Measurements from ENCODE around the gene CREB3L2.

CREB3L2 gene

DNA sequence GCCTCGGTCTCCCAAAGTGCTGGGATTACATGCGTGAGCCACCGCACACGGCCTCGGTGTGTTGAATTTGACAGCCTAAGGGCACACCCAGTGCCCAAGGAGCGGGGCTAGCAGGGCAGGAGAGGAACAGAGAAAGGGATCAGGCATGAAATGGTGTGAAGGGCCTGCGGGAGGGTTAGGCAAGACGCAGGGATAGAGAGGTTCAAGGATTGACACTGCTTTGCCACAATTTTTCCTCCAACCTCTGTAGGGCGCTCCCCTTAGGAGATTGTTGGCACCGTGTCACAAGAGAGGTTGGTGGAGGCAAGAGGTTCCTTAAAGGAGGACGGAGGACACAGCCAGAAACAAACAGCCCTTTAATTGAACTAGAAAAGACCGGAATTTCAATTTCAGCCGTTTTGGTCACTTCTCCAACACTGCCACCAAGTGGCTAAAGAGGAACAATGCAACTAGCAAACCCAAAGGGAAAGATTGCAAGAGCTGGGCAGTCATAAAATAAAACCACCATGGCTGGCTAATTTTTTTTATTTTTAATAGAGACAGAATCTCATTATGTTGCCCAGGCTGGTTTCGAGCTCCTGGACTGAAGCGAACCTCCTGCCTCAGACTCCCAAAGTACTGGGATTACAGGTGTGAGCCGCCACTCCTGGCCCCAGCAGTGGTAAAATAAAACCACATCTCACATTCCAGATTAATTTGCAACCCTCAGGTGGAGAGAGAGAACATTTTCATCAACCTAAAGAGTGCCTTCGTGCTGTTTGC is 6.9 kb upstream of the CREB3L2 start:
- DNase-seq, result peak; percentile 68

DNA sequence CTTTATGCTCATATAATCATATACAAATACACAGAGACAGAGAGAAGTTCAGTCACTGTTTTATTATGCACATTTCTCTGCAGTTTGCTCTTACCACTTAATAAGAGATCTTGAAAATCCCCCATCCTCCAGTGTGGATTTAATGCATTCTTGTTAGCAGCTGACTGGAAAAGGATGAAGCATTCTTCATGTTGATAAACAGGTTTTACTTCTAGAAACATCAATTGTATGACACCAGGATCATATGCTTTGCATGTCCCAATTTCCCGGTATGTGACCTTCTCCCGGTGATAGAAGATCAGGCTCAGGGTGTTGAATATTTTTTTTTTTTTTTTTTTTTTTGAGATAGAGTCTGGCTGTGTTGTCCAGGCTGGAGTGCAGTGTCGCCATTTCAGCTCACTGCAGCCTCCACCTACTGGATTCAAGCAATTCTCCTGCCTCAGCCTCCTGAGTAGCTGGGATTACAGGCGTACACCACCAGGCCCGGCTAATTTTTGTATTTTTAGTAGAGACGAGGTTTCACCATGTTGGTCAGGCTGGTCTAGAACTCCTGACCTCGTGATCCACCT is 6.2 kb upstream of the CREB3L2 start:
- no peak for DNase-seq

DNA sequence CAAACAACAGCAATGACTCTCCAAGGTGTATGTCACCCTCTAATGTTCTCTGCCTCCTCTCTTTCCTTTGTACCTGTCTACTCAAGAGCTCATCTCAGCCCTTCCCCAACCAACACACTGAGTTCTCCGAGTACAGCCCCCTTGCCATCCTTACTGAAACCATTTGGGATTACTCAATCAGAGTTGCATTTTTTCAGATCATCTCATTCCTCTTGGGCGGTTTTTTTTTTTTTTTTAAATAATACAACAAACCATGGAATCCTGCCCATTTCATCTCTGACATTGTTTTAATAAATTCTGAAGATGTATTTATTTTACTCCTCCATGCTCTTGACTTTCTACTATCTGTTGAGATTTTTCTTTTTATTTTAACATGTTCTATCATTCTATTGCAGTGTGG is 4.2 kb upstream of the CREB3L2 start:
- DNase-seq, result no peak

DNA sequence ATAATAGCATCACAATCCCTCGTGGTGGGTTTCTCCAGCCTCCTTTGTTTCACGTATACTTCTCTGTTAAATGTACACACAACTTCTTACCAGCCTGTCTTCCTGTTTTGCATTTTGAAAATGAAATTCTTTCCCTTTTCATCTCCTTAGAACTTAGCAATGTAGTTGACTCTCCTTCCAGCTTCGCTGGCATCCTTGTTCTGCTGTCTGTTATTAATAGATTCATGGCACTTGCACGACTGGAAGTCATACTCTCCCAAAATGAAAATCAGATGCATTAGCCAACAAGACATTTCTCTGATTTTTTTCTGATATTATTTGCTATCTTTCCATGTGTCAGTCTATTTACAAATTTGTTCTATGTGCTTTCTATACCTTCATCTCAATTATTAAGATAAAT is 3.0 kb upstream of the CREB3L2 start:
- DNase-seq, result no peak

DNA sequence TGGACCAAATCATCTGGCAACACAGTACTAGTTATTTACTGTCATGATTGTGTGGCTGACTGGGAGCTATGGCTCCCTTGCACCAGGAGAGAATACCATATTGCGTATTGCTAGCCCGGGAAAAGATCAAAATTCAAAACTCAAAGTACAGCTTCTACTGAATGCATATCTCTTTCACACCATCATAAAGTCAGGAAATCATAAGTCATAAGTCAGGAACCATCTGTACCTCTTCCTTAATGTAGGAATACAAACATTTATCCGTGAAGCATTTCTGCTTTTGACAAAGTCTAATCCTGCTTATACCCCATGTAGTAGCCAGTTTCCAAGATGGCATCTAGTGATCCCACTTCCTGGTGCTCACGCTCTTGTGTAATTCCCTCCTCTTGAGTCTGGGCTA is 2.2 kb upstream of the CREB3L2 start:
- no peak for DNase-seq

DNA sequence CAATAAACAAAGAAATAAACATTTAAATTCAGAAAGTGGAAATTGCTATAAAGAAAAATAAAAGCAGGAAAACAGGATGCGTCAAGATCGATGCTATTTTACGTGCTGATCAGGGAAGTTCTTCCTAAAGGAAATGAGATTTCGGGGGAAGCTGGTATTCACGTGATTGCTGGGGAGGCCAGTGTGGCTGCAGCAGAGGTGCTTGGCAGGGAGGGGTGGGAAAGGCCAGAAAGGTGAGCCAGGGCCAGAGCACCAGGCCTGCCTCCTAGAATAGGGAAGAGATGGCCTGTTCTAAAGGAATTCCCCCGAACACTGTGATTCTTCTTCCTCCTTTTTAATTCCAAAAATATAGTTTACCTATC is 923 bp upstream of the CREB3L2 start:
- no peak for DNase-seq

DNA sequence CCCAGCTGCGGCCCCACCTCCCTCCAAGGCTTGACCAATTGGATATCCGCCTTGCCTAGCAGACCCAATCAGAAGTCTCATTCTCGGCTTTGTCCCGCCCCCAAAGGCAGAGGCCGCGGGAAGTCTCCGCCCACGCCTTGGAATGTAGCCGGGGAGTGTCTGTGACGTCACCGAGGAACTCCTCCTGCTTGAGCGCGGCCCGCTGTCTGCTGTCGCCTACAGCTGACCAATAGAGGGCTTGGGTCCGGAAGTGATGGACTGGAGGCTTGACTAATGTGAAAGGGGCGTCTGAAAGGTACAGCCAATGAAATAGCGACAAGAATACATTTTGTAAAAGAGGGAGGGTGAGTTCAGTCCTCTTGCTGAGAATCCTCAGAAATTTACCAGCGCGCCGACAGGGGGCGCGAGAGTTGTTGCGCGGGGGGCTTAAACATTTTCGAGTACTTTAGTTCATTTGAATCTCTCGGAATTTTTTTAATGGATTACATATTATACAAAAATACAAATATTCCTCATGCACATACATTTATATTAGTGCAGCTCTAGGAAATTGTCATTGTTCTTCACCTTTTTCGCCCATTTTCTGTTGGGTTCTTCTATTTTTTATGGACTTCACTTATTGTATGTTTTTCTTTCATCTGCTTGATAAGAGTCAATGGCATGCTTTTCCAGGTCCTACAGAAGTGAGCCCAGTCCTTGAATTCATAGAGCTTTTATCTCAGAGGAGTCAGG is 376 bp upstream of the CREB3L2 start:
- peak; percentile 98 for DNase-seq

DNA sequence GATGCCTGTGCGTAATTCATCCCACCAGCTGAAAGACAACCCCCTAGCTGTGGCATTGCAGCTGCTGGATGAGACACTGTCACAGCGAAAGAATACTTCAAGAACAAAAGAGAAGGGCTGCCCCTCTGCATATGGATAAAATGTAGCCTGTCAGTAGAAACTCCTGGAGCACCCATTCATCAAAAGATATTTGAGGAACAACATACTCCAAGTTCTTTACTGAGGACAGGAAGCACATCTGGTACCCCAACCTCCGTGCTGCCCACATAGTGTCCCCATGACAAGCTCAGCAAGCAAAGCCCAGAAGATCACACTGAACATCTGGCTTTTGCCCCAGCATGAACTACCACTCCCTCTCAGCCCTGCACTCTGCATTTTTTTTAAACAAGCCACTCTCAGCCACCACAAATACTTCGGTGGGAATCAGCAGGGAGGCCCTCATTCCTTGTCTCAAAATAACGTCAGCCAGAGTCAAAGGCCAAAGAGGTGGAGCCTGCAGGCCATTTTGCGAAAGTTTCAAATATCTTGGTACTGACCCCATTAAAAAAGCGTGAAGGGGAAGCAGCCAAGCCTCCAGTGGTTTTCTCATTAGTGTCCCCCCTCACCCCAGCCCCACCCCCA is 1.7 kb downstream of the CREB3L2 start:
- peak; percentile 58 for DNase-seq

DNA sequence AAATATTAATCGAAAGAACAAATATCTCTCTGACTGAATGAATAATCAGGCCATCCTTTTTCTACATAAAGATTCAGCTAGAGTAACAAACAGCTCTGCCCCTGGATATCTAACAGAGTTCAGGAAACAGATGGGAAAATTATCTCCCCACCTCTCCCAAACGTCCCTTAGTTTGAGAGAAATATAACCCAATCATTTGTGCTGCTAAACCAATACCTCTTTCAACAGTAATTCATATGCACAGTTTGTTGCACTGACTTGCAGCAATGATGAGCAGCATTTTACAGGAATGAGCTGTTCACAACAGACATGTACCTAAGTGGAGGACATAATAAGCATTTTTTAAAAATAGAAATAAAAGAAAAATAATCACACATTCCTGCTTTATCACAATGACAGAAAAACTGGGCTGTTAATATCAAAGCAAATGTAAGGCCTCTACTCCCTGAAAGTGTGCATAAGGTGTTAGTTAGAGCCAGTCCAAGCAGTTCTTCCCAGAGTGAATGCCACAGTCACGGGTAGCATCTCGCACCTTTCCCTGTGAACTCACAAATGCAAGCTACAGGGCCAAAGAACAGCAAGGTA is 2.3 kb downstream of the CREB3L2 start:
- DNase-seq, result peak; percentile 19

DNA sequence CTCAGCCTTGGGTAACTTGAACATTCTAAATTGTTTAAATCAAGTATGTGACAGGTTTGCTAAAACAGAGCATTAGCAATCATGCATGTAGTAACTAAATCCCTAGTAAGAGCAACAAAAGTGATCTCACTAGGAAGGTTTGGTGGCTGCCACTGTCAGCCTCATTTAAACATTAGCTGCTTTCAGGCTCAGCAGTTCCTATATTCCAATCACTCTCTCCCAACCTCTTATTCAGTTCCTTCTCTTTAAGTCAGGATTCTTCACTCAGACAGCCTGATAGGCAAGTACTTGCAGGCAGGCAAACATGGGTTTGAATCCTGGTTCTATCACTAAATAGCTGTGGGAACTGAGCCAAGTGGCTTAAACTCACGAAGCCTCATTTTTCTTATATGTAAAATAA is 3.6 kb downstream of the CREB3L2 start:
- DNase-seq, result peak; percentile 14

DNA sequence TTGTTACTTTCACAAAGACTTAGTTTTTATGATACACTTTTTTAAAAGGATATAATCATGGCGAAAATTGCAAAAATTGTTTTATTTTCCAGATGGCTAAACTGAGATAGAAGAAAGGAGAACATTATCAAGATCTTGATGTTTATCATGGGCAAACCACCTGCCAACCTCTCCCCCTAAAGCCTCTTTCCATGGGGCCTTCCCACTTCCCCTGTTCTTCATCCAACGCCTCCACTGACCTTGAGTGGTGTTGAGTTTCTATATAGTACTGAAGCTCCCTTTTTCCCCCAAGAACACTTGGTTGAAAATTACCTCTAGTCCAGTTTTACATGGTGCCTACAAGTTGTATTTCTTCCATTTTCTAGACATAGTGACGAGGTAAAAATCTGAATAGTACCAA is 5.0 kb downstream of the CREB3L2 start:
- DNase-seq, result no peak

DNA sequence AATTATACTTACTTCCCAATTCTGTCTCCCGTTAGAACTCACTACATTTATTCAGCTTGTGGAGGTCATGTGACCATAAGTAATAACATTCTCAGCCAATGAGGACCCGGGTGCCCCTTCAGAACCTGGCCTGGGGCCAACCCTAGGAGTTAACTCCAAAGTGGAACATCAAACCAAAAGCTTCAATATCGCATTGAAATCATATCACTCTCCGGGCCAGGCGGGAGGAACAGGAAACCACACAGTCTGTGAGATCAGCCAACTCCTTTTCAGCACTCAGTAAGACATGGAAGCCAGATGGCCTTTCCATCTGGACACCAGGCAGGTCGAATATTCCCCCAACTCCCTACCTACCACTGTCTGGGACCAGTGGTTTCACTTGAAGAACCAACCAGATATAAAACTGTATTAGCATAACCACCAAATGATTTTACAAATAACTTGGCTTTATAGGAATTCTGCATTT is 5.5 kb downstream of the CREB3L2 start:
- DNase-seq, result no peak

DNA sequence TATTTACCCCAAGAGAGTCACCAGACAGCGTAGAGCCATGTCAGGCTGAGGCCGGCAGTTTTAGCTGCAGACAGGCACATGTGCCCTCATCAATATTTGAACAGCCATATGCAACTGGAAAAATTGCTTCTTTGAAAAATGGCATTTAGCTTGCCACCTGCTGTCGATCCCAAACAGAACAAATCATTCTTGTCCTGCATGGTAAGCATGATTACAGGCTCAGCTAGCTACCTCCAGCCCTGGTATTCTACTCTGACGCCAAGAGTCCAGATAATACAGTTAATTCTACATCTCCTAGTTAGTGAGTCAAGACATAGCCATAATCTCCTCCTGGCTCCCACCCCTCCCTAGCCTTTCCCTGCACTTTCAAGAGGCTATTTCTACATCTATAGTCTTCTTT is 7.7 kb downstream of the CREB3L2 start:
- DNase-seq, result no peak

DNA sequence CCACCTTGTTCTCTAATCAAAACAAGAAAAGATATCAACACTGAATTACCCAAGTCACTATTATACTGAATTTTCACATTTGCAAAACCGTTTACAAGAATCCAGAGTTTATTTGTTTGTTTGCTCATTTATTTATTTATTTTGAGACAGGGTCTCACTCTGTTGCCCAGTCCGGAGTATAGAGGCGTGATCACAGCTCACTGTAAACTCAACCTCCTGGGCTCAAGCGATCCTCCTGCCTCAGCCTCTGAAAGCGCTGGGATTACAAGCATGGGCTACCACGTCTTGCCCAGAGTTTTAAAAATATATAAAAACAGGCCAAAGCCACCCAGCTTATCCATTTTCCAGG is 8.5 kb downstream of the CREB3L2 start:
- DNase-seq, result no peak

DNA sequence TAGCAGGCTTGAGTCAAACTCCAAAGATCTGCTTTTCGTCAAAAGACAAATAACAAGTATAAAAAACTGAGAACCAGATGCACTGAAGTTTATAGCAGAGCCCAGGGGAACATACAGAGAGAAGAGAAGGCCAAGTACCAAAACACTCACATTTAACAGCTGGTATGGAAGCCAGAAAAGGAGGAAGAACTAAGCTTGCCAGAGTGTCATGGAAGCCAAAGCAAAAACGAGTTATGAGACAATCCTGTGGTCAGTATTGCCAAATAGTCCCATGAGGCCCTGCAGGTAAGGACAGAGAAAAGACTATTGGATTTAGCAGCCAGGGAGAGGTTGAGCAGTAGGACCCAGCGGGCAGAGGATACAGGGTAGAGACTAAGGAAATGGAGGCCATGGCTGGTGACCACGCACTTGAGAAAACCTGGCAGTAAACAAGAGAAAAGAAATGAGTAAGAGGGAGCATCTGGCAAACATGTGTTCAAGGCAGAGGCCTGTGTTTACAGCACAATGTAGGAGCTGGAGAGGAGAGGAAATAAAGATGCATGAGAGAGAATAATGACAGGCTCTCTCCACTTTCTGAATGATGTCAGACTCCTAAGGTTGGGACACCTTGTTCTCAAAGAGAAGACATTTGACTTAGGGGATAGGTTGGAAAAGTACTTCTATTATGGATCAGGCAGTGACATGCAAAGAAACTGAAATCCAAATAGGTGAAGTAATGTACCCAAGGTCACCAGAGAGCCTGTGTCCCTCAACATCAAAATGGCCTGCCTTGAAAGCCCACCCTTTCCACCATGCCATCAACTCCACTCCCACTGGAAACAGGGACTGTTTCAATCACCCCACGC is 9.1 kb downstream of the CREB3L2 start:
- DNase-seq, result peak; percentile 21

DNA sequence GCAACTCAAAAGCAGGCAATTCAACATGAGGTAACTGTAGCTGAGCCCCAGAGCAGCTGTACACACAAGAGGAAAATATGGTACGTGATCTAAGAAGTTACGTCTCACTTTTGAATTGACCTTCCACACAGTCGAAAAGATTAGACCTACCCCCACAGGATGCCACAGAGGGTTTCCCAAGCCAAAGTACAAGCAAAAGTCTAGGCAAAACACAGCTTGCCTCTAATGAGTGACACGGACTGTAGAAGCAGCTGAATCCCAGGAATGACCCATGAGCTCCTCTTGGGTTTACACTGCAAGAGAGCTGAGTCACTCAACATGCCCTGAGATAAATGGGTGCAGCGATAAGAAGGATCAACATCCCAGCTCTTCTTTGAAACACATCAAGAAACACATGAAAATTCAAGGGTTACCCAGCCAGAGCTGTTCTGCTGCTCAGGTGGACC is 9.8 kb downstream of the CREB3L2 start:
- no peak for DNase-seq

DNA sequence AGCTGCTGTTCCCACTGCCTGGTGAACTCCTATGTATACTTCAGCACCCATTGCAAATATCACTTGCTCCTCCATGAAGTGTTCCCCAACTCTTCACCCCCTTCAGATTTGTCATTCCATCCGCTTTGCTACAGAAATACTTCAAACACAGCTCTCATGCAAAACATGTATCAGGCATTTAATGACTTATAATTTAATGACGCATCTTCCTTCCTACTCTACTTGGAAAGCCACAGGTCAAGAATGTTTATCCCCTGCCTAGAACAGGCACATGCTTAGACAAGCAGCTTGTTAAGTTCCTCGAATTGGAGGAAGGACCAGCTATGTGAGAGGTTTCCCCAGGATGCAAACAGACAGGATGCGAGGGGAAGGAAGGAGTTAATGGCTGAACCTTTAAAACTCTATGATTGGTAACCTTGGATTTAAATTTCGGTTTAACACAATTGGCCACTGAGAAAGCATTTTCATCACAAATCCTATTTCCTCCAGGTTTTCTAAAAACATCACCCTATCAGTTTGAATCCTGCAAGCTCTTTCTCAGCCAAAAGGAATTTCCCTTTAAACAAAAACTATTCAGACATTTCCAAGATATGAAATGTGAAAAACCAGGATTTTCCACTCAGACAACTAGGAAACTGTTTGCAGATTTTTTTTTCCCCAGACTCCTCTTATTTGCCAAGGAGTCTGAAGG is 11.5 kb downstream of the CREB3L2 start:
- no peak for DNase-seq

DNA sequence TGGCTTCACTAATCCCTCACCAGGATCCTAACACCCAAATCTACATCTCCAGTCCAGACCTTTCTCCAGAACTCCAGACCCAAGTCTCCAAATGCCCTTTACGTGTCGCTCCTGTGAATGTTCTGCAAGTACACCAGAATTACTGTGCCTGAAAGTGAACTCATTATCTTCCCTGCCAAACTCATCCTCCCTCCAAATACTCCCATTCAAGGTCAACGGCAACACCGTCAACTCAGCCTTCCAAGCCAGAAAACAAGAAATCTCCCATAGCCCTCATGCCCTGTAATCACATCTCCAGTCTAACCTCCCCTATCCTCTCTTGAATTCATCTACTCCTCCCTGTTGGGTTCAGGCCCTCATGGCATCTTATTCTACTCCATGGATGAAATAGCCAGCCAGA is 12.3 kb downstream of the CREB3L2 start:
- DNase-seq, result no peak

DNA sequence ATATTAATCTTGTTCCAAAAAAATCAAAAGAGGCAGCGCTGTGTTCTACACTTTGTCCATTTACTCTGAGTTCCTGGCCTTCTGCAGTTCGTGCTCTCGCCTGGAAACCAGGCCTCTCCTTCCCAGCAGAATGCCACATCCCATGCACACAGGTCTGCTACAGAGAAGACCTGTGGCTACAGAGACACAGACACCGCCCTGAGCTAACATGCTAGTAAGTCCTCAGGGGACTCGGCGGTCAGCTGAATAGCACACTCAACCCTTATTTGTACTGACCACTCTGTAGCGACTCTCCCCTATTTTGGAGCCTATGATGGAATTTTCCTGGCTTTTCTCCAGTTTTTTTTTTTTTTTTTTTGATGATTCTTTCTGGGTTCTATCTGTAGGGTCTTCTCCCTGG is 12.8 kb downstream of the CREB3L2 start:
- no peak for DNase-seq

DNA sequence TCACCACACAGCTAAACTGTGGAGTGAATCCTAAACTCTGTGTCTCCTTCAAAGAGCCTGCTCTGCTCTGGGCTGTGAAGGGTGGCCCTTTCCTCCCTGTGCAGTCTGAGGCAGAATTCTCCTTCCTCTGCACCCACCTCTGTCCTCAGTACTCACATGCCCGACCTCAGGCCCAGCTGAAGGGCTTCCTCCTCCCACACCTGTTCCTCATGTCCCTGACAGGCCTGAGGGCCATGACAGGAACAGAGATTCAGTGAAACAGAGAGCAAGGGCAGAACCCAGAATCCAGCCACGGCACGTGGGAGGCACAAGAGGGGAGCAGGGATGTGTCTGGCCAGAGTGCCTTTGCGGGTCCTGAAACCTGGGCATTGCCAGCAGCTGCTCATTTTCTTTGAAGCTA is 13.9 kb downstream of the CREB3L2 start:
- no peak for DNase-seq

DNA sequence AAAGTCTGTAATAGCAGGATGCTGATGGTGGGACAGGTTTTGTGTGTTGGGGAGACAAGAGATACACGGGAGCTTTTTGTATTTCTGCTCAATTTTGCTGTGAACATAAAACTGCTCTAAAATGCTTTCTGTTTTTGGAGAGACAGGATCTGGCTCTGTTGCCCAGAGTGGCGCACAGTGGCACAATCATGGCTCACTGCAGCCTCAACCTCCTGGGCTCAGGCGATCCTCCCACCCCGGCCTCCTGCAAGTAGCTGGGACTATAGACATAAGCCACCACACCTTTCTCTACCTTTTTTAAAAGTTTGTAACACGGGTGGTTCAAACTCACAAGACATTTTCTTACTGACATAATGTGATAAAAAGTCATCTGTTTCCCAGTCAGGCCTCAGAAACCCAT is 14.3 kb downstream of the CREB3L2 start:
- no peak for DNase-seq

DNA sequence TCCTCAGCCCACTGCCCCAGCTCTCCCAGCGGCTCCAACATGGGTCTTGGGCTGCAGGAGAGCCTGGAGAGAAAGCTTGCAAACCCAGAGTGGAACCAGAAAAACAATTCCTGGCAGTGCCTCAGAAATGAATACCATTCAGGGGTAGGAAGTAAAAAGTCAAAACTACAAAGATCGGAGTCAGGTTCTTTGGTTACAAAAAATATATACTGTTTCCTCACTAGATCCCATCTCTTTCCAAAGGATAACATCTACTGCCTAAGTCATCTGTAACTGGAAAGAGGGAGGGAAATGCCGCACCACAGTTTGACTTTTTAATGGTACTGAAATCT is 14.9 kb downstream of the CREB3L2 start:
- DNase-seq, result no peak

Data from DMS79 treated with DMSO at 0.1 percent for 48 hours (cell line).